ENCODE results near the gene NPAS3. TPM values are rescaled to one million over a fixed set of nuclear protein-coding genes. Genes with fewer than 3 reads are reported as not detected.

NPAS3 gene
- total RNA-seq, 6 experiments from 2014 or later, result 0.11 to 0.83 (median 0.21) TPM; not detected in 2

DNA sequence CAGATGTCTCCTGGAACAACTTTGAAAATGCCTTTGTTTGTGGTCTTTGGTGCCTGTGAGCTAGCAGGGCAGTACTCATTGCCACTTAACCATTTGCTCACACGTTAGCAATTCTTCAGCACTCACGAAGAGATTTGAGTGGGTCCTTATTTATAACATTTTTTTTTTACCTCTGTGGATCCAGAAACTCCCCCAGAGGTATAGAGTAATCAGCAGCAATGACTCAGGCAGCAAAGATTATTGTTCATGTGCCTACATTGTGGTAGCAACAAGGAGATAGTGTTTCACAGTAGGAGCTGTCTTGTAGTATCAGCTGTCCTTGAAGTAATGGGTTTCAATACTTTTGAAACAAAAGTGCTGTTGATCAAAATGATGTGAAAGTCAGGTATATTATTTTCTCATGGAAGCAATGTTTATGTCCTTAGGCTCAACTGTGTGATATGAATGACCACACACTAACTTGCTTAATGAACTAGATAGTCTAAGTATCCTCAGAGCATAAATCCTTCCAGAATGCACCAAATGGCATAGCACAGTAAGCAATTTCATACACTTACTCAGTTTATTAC is 708.1 kb downstream of the NPAS3 start:
- ATAC-seq, result no peak
- TF ChIP-seq, protein P1, sequence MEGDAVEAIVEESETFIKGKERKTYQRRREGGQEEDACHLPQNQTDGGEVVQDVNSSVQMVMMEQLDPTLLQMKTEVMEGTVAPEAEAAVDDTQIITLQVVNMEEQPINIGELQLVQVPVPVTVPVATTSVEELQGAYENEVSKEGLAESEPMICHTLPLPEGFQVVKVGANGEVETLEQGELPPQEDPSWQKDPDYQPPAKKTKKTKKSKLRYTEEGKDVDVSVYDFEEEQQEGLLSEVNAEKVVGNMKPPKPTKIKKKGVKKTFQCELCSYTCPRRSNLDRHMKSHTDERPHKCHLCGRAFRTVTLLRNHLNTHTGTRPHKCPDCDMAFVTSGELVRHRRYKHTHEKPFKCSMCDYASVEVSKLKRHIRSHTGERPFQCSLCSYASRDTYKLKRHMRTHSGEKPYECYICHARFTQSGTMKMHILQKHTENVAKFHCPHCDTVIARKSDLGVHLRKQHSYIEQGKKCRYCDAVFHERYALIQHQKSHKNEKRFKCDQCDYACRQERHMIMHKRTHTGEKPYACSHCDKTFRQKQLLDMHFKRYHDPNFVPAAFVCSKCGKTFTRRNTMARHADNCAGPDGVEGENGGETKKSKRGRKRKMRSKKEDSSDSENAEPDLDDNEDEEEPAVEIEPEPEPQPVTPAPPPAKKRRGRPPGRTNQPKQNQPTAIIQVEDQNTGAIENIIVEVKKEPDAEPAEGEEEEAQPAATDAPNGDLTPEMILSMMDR (IDR thresholded peaks at IDR 0.05), result no peak
- TF ChIP-seq POLR2A (IDR thresholded peaks at IDR 0.05), result no peak
- Histone ChIP-seq H3K27ac (no peak overlapping the region), H3K4me1 (no peaks in the 10 kb centered on the region), H3K36me3 (no peaks in the 10 kb centered on the region), H3K27me3 (no peaks in the 10 kb centered on the region), H3K9me3 (no peaks in the 10 kb centered on the region), H3K4me3 (no peak overlapping the region)
- 54% methylated on average over 2 of the region's 2 CpGs for WGBS (ENCODE audit: insufficient coverage, low coverage, low lambda C conversion rate, missing lambda C conversion rate)
- intact Hi-C loops (cut with DNase I), result no loop called here
- DNase-seq, result no peak

DNA sequence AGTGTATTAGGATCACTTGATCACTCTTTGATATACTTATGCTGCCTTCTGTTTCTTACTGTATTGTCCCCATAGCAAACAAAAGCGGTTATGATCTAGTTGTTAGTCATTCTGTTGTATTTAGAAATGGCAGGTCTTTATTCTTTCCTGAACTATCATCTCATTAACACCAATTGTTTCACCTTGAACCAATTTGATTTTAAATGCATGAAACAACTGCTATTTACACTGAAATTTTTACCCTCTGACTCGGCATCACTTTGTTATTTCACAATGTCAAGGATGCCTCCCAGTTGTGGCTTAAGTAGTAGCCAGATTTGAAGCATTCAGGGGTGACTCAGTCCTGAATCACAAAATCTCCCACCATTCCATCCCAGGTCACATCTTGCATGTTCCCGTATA is 708.7 kb downstream of the NPAS3 start:
- Histone ChIP-seq H3K4me3 (no peak overlapping the region), H3K4me1 (no peaks in the 10 kb centered on the region), H3K27me3 (no peaks in the 10 kb centered on the region), H3K9me3 (no peaks in the 10 kb centered on the region), H3K36me3 (no peaks in the 10 kb centered on the region), H3K27ac (no peak overlapping the region)
- 51% methylated on average over 3 of the region's 3 CpGs for WGBS (ENCODE audit: insufficient coverage, low coverage, low lambda C conversion rate, missing lambda C conversion rate)
- intact Hi-C loops (cut with DNase I), result no loop called here
- no peak for ATAC-seq
- DNase-seq, result no peak
- TF ChIP-seq POLR2A (IDR thresholded peaks at IDR 0.05), result no peak

DNA sequence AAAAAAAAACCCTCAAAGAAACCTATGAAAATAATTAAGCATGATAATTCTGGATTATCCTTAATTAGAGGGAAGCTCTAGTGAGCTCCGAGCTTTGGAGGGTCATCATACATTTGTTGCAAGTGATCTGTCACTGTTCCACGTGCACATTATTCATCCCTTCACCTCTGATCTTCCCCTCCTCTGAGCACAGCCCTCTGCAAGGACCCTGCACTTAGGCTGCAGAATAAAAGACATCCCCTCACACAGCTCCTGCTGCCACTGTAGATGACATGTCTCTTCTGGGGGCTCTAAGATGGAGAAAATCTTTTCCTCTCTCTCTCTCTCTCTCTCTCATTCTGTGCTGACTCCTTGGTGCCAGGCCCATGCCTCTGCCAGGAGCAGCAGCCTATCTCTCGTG is 711.8 kb downstream of the NPAS3 start:
- TF ChIP-seq, protein P1 (IDR thresholded peaks at IDR 0.05), result no peak
- no peak for TF ChIP-seq POLR2A (IDR thresholded peaks at IDR 0.05)
- no peaks in the 10 kb centered on the region for H3K9me3 ChIP-seq
- no peak overlapping the region for H3K27ac ChIP-seq
- intact Hi-C loops (cut with DNase I), result no loop called here
- no peaks in the 10 kb centered on the region for H3K4me1 ChIP-seq
- WGBS (ENCODE audit: insufficient coverage, low coverage, low lambda C conversion rate, missing lambda C conversion rate), result 40% methylated on average over 3 of the region's 3 CpGs
- H3K27me3 ChIP-seq, result no peaks in the 10 kb centered on the region
- no peak overlapping the region for H3K4me3 ChIP-seq
- DNase-seq, result no peak
- ATAC-seq, result no peak
- no peaks in the 10 kb centered on the region for H3K36me3 ChIP-seq

DNA sequence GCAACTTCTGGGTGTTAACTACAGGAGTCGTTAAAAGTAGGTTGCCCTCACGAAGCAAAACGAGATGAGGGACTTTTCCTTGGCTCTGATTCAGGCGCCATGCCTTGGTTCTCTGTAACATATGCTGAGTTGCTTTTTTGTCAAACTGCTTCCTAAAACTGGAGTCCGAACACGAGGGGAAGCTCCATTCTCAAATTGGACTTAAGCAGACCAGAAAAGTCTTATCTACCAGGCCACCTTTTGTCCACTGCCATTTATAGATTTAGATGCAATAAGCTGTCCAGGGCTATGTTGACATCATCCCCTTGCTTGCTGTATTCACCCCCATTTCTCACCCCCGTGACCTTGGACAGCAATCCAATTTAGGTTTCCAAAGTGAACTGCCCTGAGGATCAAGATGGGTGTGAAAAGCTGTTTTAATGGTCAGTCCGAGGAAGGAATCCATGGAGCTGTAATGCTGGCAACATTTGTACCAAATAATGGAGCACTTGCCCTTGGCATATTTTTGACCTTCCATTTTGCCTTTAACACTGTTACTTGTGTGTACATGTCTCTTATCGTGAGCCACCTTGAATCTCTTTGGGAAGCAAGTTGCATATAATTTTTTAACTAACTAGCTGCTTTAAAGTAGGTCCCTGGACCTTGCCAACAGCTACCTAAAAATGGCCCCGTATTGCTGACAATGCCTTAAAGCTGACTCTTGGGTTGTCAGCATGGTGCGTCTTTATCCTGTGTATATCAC is 714.1 kb downstream of the NPAS3 start:
- Histone ChIP-seq H3K36me3 (no peaks in the 10 kb centered on the region), H3K27ac (no peak overlapping the region), H3K4me1 (no peaks in the 10 kb centered on the region), H3K9me3 (no peaks in the 10 kb centered on the region), H3K27me3 (no peaks in the 10 kb centered on the region), H3K4me3 (no peak overlapping the region)
- ATAC-seq (no peak), DNase-seq (no peak)
- TF ChIP-seq, protein P1 (IDR thresholded peaks at IDR 0.05), result no peak
- TF ChIP-seq POLR2A (IDR thresholded peaks at IDR 0.05), result no peak
- WGBS (ENCODE audit: insufficient coverage, low coverage, low lambda C conversion rate, missing lambda C conversion rate), result 42% methylated on average over 8 of the region's 11 CpGs
- intact Hi-C loops (cut with DNase I), result no loop called here

DNA sequence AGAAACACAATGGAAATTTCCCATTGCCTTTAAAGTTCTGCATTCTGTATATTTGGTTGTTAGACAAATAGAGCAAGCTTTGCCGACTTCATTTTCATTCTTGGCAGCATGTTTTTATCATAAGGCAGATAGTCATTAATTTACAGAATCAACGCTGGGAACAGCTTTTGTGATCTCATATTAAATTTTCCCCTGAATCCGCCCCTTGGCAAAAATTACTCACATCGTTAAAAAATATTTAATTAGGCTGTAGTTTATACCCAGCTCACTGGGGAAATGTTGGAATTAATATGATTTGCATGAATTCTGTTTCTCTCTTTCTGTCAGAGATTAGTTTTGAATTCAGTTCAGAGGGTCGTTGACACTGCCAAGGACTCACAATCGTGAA is 714.6 kb downstream of the NPAS3 start:
- intact Hi-C loops (cut with DNase I), result no loop called here
- Histone ChIP-seq H3K4me1 (no peaks in the 10 kb centered on the region), H3K27ac (no peak overlapping the region), H3K36me3 (no peaks in the 10 kb centered on the region), H3K27me3 (no peaks in the 10 kb centered on the region), H3K9me3 (no peaks in the 10 kb centered on the region), H3K4me3 (no peak overlapping the region)
- TF ChIP-seq POLR2A (IDR thresholded peaks at IDR 0.05), result no peak
- TF ChIP-seq, protein P1 (IDR thresholded peaks at IDR 0.05), result no peak
- WGBS (ENCODE audit: insufficient coverage, low coverage, low lambda C conversion rate, missing lambda C conversion rate), result 49% methylated on average over 6 of the region's 6 CpGs
- DNase-seq, result no peak
- ATAC-seq, result no peak
